Stimulated activated naive CD8-positive, alpha-beta T cell treated with anti-CD3 and anti-CD28 coated beads, Interleukin-15, Interleukin-2, amounts not matched to agents 100 ng/mL and 50 ng/mL, for 24 hours (primary cell): ENCODE results near the gene SSTR3.

Source experiments
- H3K27ac Mint-ChIP-seq: one replicate; pipeline ENCODE4 v1.8.0; 2021; ENCODE audit warnings: mild to moderate bottlenecking, mixed read lengths
- H3K27me3 Mint-ChIP-seq: one replicate; pipeline ENCODE4 v1.8.0; 2021; ENCODE audit warnings: mixed read lengths
- H3K36me3 Mint-ChIP-seq: one replicate; pipeline ENCODE4 v1.8.0; 2021; ENCODE audit warnings: low read depth, mixed read lengths
- H3K4me1 Mint-ChIP-seq: one replicate; pipeline ENCODE4 v1.8.0; 2021; ENCODE audit warnings: low read depth, mixed read lengths
- H3K4me3 Mint-ChIP-seq: one replicate; pipeline ENCODE4 v1.8.0; 2021; ENCODE audit warnings: mild to moderate bottlenecking, mixed read lengths
- H3K9me3 Mint-ChIP-seq: one replicate; pipeline ENCODE4 v1.8.0; 2021; ENCODE audit warnings: mixed read lengths

The SSTR3 gene

GRCh38 chr22:37157516-37158285 lies 54.6 kb downstream of the SSTR3 start:
- peaks cover 76% of the 10 kb centered on the region for H3K4me1 Mint-ChIP-seq
- peak overlapping the region; percentile 48 for H3K27ac Mint-ChIP-seq
- no peaks in the 10 kb centered on the region for H3K9me3 Mint-ChIP-seq
- H3K36me3 Mint-ChIP-seq = no peaks in the 10 kb centered on the region
- H3K4me3 Mint-ChIP-seq = no peak overlapping the region
- H3K27me3 Mint-ChIP-seq = peaks cover 7% of the 10 kb centered on the region

GRCh38 chr22:37156686-37157435 lies 55.4 kb downstream of the SSTR3 start:
- Mint-ChIP-seq H3K9me3 (no peaks in the 10 kb centered on the region), H3K36me3 (no peaks in the 10 kb centered on the region), H3K27me3 (peaks cover 7% of the 10 kb centered on the region), H3K4me3 (no peak overlapping the region), H3K4me1 (peaks cover 72% of the 10 kb centered on the region), H3K27ac (peak overlapping the region; percentile 48)

- Mint-ChIP-seq H3K27ac (no peak overlapping the region), H3K4me3 (no peak overlapping the region), H3K4me1 (peaks cover 70% of the 10 kb centered on the region), H3K27me3 (peaks cover 7% of the 10 kb centered on the region), H3K36me3 (no peaks in the 10 kb centered on the region), H3K9me3 (peaks cover under 1% of the 10 kb centered on the region)
These were observed 56.3 kb downstream of the SSTR3 start for GRCh38 chr22:37155971-37156370.

GRCh38 chr22:37154925-37155712 lies 57.2 kb downstream of the SSTR3 start:
- peaks cover 70% of the 10 kb centered on the region for H3K4me1 Mint-ChIP-seq
- H3K36me3 Mint-ChIP-seq = no peaks in the 10 kb centered on the region
- H3K27me3 Mint-ChIP-seq = peaks cover 7% of the 10 kb centered on the region
- peak overlapping the region; percentile 36 for H3K27ac Mint-ChIP-seq
- H3K9me3 Mint-ChIP-seq = peaks cover 4% of the 10 kb centered on the region
- no peak overlapping the region for H3K4me3 Mint-ChIP-seq
